Cerebellar cortex (tissue), 1 donor: ENCODE results near the gene SLC9A2.

ENCODE experiments used
- DNase-seq: peaks from one replicate; pipeline ENCODE4 v3.0.0-alpha.2; 2015; ENCODE audit warnings: low spot score

Gene SLC9A2

GRCh38 chr2:102619414-102620319 lies at the start of gene SLC9A2:
TSS of gene SLC9A2 (plus strand) at chr2:102619553. CDS start at chr2:102619849, 296 bp downstream.
- no peak for DNase-seq

GRCh38 chr2:102575888-102576287 lies 43.5 kb upstream of the SLC9A2 start:
- DNase-seq = no peak

- no peak for DNase-seq
These were observed 41.0 kb upstream of the SLC9A2 start for GRCh38 chr2:102578376-102578775.

GRCh38 chr2:102581911-102582310 lies 37.4 kb upstream of the SLC9A2 start:
- DNase-seq = no peak

- no peak for DNase-seq
These were observed 36.5 kb upstream of the SLC9A2 start for GRCh38 chr2:102582845-102583244.

GRCh38 chr2:102585847-102586404 lies 33.4 kb upstream of the SLC9A2 start:
- no peak for DNase-seq

GRCh38 chr2:102588213-102588939 lies 31.0 kb upstream of the SLC9A2 start:
- no peak for DNase-seq

GRCh38 chr2:102589444-102589843 lies 29.9 kb upstream of the SLC9A2 start:
- no peak for DNase-seq

- DNase-seq = no peak
These were observed 27.8 kb upstream of the SLC9A2 start for GRCh38 chr2:102591491-102592045.

GRCh38 chr2:102592601-102593000 lies 26.8 kb upstream of the SLC9A2 start:
- DNase-seq = no peak

- no peak for DNase-seq
These were observed 25.8 kb upstream of the SLC9A2 start for GRCh38 chr2:102593516-102593915.

- no peak for DNase-seq
These were observed 24.8 kb upstream of the SLC9A2 start for GRCh38 chr2:102594445-102595016.

- no peak for DNase-seq
These were observed 21.6 kb upstream of the SLC9A2 start for GRCh38 chr2:102597788-102598187.

GRCh38 chr2:102599486-102599885 lies 19.9 kb upstream of the SLC9A2 start:
- DNase-seq = no peak

GRCh38 chr2:102601730-102602129 lies 17.6 kb upstream of the SLC9A2 start:
- no peak for DNase-seq

GRCh38 chr2:102603904-102604303 lies 15.4 kb upstream of the SLC9A2 start:
- no peak for DNase-seq

GRCh38 chr2:102604769-102605168 lies 14.6 kb upstream of the SLC9A2 start:
- DNase-seq = no peak

GRCh38 chr2:102606353-102606752 lies 13.0 kb upstream of the SLC9A2 start:
- DNase-seq = no peak

GRCh38 chr2:102615620-102616436 lies 3.5 kb upstream of the SLC9A2 start:
- peak; percentile 30 for DNase-seq

- DNase-seq = no peak
These were observed 620 bp upstream of the SLC9A2 start for GRCh38 chr2:102618452-102619413.
